Measurements from ENCODE around the gene HOXA9. TPM values are rescaled to one million over a fixed set of nuclear protein-coding genes. Genes with fewer than 3 reads are reported as not detected.

Gene HOXA9
- total and polyA plus RNA-seq, 2 of the 4 experiments (the other 2 are of a cell fraction), result 0.18 to 0.32 TPM

DNA sequence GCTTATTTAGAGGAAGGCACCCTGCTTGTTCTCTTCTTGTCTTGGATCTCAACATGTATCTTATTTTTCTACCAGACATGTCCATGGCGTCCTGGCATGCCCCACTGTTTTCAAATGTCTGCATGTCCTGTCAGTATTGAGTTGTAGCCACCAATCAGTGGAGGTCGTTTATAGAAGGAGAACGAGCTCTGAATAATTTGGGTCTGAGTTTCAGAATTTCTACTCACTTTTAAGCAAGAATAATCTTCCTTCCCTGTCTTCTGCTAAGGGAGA, 37.5 kb upstream of the HOXA9 start:
- no peaks in the 10 kb centered on the region for H3K79me1 ChIP-seq (ENCODE audit: low read depth in 1 of 2, low read length in 2 of 2)
- H3K23ac ChIP-seq (ENCODE audit: low read depth, low read length), result no peak overlapping the region
- H2BK20ac ChIP-seq (ENCODE audit: low read depth, low read length), result no peak overlapping the region
- no peak overlapping the region for H2BK5ac ChIP-seq (ENCODE audit: low read depth, low read length, poor library complexity, severe bottlenecking)
- H3K9me3 ChIP-seq (ENCODE audit: control insufficient read depth, insufficient read depth, low read length), result peaks cover 11% of the 10 kb centered on the region; the same call in 1 of the 2 replicates
- no peak overlapping the region for H3K27ac ChIP-seq (ENCODE audit: insufficient read depth, low read length)
- H3K4me3 ChIP-seq (ENCODE audit: insufficient read depth, low read depth, low read length), result no peak overlapping the region
- in situ Hi-C loops (cut with MboI; ENCODE audit: low sequenced_read_pairs) (loop anchor here (5.0 to 10.0 kb wide), 2 partner anchors 380 to 572 kb away; no protein-coding TSS in a partner anchor), intact Hi-C loops (cut with micrococcal nuclease) (no loop called here), dilution Hi-C loops (cut with HindIII; ENCODE audit: low sequenced_read_pairs, unreplicated experiment) (no loop called here)
- H2BK120ac ChIP-seq (ENCODE audit: low read depth, low read length), result no peak overlapping the region
- CTCF ChIA-PET, result no interaction called here
- H3K27me3 ChIP-seq (ENCODE audit: control insufficient read depth, insufficient read depth, low read length), result peaks cover 95% of the 10 kb centered on the region
- no peak overlapping the region for H3K9ac ChIP-seq (ENCODE audit: low read depth, low read length)
- H2AFZ ChIP-seq (replicated peaks; ENCODE audit: low read length, poor library complexity), result no peak overlapping the region
- no peak overlapping the region for H2AK9ac ChIP-seq (replicated peaks; ENCODE audit: low read depth, low read length, poor library complexity)
- H4K5ac ChIP-seq (ENCODE audit: low read depth, low read length), result no peak overlapping the region
- H3K9me1 ChIP-seq (ENCODE audit: insufficient read depth, low read length), result peaks cover 5% of the 10 kb centered on the region; the same call in 1 of the 2 replicates
- no peak overlapping the region for H3K56ac ChIP-seq (ENCODE audit: extremely low read depth, insufficient read depth, low read length)
- H4K8ac ChIP-seq (ENCODE audit: low read depth in 2 of 2, low read length in 2 of 2), result no peak overlapping the region
- no TSS peak for BruUV-seq (replicated peaks)
- no peak for DNase-seq
- no peak overlapping the region for H4K91ac ChIP-seq (ENCODE audit: insufficient read depth, low read depth, low read length)
- H3K4me2 ChIP-seq (ENCODE audit: low read depth, low read length), result no peak overlapping the region
- H3K18ac ChIP-seq (ENCODE audit: low read depth, low read length), result no peak overlapping the region
- peaks cover 2% of the 10 kb centered on the region; the same call in 1 of the 2 replicates for H3K4me1 ChIP-seq (ENCODE audit: control insufficient read depth, insufficient read depth, low read length)
- no peak overlapping the region for H2AK5ac ChIP-seq (ENCODE audit: low read depth, low read length)
- H2BK15ac ChIP-seq (ENCODE audit: low read depth, low read length), result no peak overlapping the region
- H3K36me3 ChIP-seq (ENCODE audit: control insufficient read depth, insufficient read depth, low read length), result no peaks in the 10 kb centered on the region
- no CpG with 5 or more reads among the region's 3 CpGs for WGBS, 2 experiments (ENCODE audit: extremely low coverage in 2 of 2, insufficient read length in 1 of 2)
- peaks cover 24% of the 10 kb centered on the region for H4K20me1 ChIP-seq (ENCODE audit: insufficient read depth, low read length)
- POLR2A ChIA-PET (ENCODE audit: unreplicated experiment), result no interaction called here
- no peak overlapping the region for H3K4ac ChIP-seq (ENCODE audit: low read depth, low read length)
- no peak overlapping the region for H3K14ac ChIP-seq (replicated peaks; ENCODE audit: low read depth, low read length)
- no peak for ATAC-seq (ENCODE audit: low read depth)
- TF ChIP-seq, protein P1, sequence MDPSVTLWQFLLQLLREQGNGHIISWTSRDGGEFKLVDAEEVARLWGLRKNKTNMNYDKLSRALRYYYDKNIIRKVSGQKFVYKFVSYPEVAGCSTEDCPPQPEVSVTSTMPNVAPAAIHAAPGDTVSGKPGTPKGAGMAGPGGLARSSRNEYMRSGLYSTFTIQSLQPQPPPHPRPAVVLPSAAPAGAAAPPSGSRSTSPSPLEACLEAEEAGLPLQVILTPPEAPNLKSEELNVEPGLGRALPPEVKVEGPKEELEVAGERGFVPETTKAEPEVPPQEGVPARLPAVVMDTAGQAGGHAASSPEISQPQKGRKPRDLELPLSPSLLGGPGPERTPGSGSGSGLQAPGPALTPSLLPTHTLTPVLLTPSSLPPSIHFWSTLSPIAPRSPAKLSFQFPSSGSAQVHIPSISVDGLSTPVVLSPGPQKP (IDR thresholded peaks at IDR 0.05; ENCODE audit: borderline replicate concordance, low read depth, low read length), result no peak
- TF ChIP-seq FOS (IDR thresholded peaks at IDR 0.05; ENCODE audit: low read depth, low read length) (no peak), CEBPB (IDR thresholded peaks at IDR 0.05; ENCODE audit: low read depth, low read length) (no peak), SMC3 (IDR thresholded peaks at IDR 0.05; ENCODE audit: low read depth, low read length) (no peak), NFE2L2 (IDR thresholded peaks at IDR 0.05; ENCODE audit: low read depth, low read length) (no peak), MAFK (IDR thresholded peaks at IDR 0.05; ENCODE audit: low read depth, low read length) (no peak), RFX5 (IDR thresholded peaks at IDR 0.05; ENCODE audit: low read depth, low read length) (no peak), MAZ (IDR thresholded peaks at IDR 0.05; ENCODE audit: borderline replicate concordance, low read depth, low read length) (no peak), RCOR1 (IDR thresholded peaks at IDR 0.05; ENCODE audit: insufficient replicate concordance, low read length) (no peak), RAD21 (IDR thresholded peaks at IDR 0.05; ENCODE audit: low read length) (no peak), CHD1 (IDR thresholded peaks at IDR 0.05; ENCODE audit: low read depth, low read length) (no peak), POLR2A (IDR thresholded peaks at IDR 0.05; ENCODE audit: low read depth, low read length) (no peak), MXI1 (IDR thresholded peaks at IDR 0.05; ENCODE audit: borderline replicate concordance, low read depth, low read length) (no peak), BHLHE40 (IDR thresholded peaks at IDR 0.05; ENCODE audit: low read depth, low read length) (no peak)
- TF ChIP-seq, protein P2, sequence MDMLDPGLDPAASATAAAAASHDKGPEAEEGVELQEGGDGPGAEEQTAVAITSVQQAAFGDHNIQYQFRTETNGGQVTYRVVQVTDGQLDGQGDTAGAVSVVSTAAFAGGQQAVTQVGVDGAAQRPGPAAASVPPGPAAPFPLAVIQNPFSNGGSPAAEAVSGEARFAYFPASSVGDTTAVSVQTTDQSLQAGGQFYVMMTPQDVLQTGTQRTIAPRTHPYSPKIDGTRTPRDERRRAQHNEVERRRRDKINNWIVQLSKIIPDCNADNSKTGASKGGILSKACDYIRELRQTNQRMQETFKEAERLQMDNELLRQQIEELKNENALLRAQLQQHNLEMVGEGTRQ (IDR thresholded peaks at IDR 0.05; ENCODE audit: low read depth, low read length), result no peak
- TF ChIP-seq, protein P3, sequence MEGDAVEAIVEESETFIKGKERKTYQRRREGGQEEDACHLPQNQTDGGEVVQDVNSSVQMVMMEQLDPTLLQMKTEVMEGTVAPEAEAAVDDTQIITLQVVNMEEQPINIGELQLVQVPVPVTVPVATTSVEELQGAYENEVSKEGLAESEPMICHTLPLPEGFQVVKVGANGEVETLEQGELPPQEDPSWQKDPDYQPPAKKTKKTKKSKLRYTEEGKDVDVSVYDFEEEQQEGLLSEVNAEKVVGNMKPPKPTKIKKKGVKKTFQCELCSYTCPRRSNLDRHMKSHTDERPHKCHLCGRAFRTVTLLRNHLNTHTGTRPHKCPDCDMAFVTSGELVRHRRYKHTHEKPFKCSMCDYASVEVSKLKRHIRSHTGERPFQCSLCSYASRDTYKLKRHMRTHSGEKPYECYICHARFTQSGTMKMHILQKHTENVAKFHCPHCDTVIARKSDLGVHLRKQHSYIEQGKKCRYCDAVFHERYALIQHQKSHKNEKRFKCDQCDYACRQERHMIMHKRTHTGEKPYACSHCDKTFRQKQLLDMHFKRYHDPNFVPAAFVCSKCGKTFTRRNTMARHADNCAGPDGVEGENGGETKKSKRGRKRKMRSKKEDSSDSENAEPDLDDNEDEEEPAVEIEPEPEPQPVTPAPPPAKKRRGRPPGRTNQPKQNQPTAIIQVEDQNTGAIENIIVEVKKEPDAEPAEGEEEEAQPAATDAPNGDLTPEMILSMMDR (conservative IDR thresholded peaks at IDR 0.05; ENCODE audit: low read depth, low read length), result no peak

Measured in IMR-90 (cell line).